SK-MEL-5 (cell line): ENCODE results near the gene ASF1B. TPM values are rescaled to one million over a fixed set of nuclear protein-coding genes. Genes with fewer than 3 reads are reported as not detected.

Experiments used
- DNase-seq: peaks from one replicate; pipeline ENCODE4 v3.0.0-alpha.2; 2016; ENCODE audit warnings: low read depth, low spot score
- in situ Hi-C: cut with HindIII; loops from 2 replicates; pipeline ENCODE4 v1.10.0; 2016; ENCODE audit warnings: low sequenced_read_pairs, high pct_unique_total_duplicates, low pct_unique_long_range_greater_than_20kb
- total RNA-seq: library from RNA; depleted of rRNA; stranded (reverse); fragments of >200 nt; shearing (Covaris generic); gene quantifications from 2 replicates; pipeline ENCODE4 v1.2.3, GENCODE V29; 2014

Gene ASF1B
- total RNA-seq, 1 experiment from 2014 or later = 16.6 TPM

DNA sequence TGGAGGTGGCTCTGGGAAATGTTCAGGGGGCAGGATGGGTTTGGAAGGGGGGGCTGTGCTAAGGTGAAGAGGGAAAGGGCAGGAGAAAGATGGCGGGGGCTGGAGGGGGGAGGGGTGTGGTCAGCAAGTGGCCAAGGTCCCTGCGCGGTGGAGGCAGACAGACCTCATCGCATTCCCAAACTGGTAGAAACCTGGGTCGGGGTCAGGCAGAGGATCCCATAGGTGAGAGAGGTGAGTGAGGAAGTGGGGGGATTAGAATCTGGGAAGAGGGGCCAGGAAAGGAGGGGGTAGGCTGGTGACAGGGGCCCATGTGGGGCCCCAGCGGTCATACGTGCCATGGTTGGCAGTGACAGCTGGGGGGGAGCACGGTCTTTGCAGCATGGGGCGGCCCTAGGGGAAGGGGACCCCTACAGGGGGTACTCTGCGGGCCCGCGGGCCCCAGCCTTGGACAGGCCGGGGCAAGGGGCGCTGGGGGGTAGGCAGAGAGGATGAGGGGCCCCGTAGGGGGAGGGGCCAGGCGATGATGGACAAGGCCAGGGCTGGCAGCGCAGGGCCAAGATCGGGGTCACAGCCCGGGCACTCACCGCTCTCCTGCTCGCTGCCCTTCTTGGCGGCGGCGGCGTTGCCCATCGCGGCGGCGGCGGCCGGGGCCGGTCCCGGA lies 19.3 kb downstream of the ASF1B start:
- in situ Hi-C loops = no loop called here
- DNase-seq = no peak

DNA sequence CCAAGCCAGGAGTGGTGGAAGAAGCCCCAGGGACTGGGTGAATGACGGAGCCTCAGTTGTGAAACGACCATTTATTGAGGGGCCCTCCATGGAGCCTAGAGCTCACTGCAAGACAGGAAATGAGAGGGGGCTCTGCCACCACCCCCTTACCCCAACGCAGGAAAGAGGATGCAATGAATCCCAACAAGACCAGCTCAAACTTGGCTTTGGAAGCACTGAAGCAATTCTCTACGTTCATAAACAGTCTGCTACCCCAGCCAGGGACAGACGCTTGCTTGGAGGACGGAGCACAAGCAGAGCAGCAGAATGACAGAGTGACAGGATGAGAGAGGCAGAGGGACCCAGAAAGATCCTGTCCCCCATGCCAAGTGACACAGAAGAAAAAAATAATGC lies 19.9 kb downstream of the ASF1B start:
- DNase-seq = no peak
- in situ Hi-C loops = no loop called here

DNA sequence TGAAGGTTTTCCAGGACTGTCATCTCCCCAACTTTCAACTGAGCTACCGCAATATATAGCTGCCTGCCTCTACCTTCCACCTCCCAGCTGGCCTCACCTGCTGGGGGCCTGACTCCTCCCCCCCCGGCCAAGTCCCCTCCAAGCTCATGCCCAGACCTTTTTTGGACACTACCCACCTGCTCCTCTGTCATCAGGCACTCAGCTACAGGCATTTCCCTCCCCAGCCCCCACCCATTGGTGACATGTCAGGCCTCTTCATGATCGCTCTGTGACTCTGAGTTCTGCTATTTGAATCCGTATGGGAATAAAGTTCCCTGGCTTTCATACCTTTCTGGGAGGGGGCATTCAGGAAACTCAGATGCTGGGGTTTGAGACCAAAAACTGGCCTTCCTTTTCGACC lies 20.6 kb downstream of the ASF1B start:
- in situ Hi-C loops = no loop called here
- DNase-seq = no peak

DNA sequence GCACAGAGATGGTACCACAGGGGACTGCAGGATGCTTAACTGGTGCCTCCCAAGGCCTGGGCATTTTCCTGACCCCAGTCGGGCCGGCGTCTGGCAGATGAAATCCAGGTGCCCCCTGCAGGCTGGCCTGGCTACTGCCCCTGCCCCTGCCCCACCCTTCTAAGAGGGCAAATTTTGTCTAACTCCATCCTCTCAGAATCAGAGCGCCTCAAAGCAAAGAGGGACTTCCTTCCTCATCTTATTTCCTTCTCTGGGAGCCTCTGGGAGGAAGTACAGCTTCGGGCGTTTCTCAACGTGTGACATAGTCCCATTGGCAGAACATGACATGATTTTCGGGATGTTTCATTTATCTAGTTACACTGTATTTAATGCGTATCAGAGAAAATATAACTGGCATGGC lies 21.5 kb downstream of the ASF1B start:
- peak; percentile 62 for DNase-seq
- in situ Hi-C loops = no loop called here

DNA sequence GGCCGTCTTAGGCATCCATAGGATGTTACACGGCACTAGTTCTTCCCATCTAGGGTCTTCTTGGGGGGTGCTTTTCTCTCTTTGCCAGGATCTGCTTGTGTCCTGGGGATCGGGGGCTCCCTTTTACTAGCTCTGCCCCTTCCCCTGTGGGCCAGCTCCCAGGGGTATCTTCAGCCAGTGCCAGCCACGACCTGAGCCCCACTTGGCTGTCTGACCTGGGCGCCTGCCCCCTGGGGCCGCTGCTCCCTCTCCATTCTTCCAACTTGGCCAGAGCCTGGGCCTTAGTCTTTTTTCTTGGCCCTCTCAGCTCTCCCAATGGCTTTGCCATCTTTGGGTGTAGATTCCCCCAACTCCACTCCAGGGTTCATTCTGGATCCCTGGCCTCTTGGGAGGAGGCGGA lies 21.9 kb downstream of the ASF1B start:
- DNase-seq = no peak
- in situ Hi-C loops = no loop called here

DNA sequence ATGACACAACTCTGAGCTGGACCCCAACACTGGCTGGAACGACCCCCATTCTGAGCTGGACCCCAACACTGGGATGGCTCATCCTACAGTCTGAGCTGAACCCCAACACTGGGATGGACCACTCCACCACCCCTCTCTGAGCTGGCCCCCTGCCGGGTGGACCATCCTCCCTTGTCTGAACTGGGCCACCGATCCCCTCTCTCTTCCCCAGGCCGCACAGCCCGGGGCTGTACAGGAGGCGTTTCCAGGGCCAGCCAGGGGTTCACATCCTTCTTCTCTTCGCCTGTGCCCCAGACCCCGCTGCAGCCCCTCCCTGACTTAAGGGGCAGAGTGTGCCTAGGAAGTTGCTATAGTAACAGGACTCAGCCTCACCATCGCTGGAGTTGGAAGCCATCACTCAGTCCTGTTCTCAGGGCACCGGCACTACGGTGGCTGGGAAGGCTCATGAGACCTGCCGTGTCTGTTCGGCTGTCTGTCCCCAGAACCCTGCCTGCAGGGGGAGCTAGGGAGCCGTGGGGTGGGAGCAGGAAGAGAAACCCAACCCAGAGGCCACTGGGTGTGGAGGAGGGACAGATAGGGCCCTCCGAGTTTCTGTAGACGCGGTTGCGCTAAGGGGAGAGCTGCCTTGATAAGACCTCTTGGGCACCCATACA lies 22.5 kb downstream of the ASF1B start:
- in situ Hi-C loops = no loop called here
- DNase-seq = peak; percentile 81

DNA sequence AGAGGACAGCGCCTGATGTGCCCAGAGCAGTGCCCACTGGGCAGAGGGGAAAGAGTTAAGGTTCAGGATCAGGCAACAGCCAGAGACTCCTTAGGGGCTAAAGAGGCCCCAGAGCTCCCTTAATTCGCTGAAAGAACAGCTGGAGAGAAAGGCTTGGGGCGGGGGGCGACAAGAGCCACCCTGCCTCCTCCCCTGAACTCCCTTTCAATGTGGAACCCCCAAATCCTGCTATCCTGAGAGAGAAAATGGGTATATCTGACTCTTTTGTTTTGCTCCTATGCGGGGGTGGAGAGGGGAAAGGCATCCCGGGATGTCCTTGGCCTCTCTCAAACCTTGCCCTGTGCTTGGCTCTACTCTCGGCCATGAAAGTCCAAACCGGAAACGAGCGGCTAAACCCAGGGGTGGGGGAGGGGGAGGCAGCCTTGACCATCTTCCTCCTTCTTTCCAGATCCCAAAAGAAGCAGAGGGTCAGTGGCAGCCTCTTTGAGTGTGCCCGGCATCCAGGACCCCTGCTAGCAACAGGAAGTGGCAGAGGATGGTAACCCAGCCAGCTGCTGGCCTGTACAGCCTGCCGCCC lies 23.5 kb downstream of the ASF1B start:
- in situ Hi-C loops = no loop called here

DNA sequence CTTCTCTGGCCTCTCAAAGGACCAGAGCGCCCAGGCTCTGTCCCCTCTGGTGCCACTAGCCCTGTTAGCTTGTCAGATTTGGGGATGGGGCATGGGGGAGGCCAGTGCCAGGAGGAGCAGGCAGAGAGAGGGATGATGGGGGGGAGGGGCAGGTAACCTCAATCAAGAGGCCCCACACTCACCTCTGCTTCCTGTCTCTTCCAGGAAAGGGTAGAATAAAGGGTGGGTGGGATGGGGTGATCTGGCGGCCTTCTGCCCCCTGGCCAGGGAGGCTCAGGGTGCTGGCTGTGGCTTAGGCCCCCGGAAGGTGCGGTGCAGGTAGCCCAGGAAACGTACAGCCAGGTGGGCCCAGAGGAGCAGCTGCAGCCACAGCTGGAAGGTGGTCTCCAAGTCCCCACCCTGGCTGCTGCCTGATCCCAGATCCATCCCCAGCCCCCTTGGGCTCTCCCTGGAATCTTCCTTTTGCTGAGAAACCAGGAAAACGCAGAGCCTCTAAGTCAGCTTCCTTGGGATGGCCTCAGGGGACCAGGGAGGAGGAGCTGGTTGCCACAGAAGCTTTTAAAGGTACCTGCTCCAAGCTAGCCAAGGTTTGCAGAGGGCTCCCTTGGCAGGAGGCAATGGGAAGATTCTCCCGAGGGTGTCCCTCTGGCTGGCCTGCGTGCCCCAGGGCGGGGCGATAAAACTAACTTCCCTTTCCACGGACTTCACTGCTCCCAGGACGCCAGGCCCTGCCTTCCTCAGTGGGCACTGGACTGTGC lies 24.2 kb downstream of the ASF1B start:
- no peak for DNase-seq
- in situ Hi-C loops = no loop called here

More for the DNA sequence above, 23.5 kb downstream of the ASF1B start:
- DNase-seq = no peak

DNA sequence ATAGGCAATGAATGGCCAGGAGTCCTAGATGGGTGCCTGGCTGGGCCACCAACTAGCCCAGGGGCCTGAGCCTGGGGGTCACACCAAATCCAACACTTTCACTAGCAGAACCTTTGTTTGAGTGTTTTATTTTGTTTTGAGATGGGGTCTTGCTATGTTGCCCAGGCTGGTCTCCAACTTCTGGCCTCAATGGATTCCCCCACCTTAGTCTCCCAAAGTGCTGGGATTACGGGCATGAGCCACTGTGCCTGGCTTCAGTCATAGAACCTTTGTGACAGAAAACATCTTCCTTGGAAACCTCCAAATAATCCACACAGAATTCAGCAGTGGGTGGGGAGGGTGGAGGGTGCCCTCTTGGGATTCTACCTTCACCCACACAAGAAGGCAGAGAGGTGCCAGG lies 24.9 kb downstream of the ASF1B start:
- in situ Hi-C loops = no loop called here
- no peak for DNase-seq

DNA sequence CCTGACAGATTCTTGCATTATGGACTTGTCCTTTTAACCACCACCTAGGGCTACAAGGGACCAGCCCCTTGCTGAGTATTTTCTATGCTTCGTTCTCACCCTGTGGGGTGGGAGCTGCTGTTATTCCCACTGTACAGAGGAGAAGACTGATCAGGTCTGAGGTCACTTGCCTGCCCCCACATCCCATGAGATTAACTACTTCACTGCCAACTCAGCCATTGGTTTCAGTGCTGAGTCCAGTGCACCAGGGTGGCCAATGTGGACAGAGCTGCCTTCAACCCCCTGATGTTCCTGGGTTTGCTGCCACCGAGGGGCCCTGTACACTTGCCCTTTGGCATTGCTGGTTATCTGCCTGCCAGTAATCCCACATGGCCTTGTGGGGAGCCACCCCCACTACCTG lies 25.7 kb downstream of the ASF1B start:
- DNase-seq = no peak
- in situ Hi-C loops = no loop called here

DNA sequence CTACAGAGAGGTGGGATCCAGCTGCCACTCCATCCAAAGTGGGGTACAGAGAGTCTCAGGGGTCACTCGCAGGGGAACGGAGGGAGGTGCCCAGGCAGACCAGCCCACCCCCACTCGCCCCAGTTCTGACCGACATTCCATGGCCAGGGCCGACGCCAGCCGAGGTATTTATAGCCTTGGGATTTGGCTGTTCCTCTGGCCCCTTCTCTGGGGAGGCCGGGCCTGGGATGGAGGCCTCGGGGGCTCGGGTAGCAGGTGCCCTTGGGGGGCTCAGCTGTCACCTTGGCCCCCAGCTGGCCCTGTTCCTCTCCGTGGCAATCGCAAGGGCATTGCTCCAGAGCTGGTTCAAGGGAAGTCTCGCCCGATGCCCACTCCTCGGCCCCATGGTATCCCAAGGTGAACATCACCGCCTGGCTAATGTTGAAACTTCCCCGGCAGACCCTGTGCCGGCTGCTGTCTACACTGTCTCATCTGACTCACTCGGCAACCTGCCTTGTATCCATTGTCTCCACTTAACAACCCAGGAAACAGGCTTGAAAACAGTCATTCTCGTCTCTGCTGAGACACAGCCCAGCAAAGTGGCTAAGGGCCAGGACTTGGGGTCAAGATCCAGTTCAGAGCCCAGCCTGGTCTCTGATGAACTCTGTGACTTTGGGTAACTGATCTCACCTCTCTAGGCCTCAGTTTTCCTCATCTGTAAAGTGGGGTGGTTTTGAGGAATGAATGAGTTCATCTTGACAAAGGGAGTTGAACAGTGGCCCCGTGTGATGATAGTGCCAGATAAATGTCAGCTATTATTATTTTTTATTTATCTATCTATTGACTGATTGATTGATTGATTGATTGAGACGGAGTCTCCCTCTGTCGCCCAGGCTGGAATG lies 28.6 kb downstream of the ASF1B start:
- in situ Hi-C loops = no loop called here
- DNase-seq = no peak

DNA sequence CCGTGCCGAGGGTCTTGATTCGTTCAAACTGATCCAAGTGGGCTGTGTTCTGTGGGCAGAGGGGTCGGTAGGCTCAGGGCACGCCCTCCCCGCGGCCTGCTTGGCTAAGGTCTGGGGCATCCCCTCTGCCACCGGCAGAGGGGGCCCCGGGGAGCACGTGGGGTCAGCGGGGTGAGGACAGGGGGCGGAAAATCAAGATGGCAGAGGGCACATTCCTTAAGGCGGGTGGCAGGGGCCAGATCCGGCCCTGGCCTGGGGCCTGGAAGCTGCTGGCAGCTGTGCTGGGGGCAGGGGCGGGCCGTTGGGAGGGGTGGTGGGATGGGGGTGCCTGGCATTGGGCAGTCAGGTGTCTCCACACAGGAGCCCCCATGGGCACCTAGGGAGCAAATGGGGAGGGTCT lies 29.5 kb downstream of the ASF1B start:
- in situ Hi-C loops = no loop called here
- DNase-seq = no peak

DNA sequence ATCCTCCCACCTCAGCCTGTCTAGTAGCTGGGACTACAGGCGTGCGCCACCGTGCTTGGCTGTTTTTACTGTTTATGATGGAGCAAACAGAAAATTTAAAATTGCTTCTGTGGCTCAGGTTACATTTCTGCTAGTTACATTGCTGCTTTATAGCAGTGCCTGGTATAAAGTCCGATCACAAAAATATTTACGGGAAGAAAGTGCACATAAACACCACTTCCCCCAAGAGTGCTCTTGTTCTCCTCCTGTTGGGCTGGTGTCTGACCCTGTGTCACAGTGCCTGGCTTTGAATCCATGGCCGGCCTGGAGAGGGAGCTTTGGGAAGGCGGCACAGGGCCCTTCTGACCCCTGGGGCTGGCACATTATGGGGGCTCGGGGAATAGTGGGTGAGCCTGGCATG lies 30.7 kb downstream of the ASF1B start:
- in situ Hi-C loops = no loop called here
- no peak for DNase-seq

DNA sequence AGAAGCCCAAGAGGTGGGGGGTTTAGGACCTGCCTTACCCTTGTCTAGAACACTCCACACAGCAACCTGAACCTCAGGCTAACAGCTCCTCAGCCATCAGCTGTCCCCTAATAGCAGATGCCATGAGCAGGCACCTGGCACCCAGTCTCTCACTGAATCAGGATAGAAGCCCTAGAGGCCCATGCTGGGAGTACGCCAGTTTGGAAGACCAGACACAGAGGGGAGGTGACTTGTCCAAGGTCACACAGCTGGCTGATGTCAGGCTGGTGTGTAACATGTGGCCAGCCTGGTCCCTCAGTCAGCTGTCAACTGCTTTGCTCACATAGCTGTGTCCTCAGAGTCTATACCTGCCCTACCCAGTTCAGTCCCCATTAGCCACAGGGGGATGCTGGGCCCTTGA lies 33.1 kb downstream of the ASF1B start:
- in situ Hi-C loops = no loop called here
- no peak for DNase-seq

DNA sequence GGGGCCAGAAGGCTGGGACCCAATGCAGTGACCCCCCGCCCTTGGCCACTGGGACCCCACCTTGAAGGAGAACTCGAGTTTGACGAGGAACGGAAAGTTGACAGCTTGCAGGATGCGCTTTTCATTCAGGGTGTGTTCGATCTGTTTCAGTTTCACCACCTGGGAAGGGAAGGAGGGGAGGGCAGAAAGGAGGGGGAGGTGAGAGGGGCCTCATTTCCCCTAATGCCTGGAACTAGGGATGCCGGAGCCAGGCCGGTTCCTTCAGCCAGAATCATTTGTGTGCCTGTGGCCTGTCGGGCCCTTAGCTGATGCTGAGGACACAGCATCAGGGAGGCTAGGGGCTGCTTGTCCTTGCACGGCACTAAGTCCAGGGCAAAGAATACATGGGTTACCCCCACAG lies 33.6 kb downstream of the ASF1B start:
- DNase-seq = no peak
- in situ Hi-C loops = no loop called here

DNA sequence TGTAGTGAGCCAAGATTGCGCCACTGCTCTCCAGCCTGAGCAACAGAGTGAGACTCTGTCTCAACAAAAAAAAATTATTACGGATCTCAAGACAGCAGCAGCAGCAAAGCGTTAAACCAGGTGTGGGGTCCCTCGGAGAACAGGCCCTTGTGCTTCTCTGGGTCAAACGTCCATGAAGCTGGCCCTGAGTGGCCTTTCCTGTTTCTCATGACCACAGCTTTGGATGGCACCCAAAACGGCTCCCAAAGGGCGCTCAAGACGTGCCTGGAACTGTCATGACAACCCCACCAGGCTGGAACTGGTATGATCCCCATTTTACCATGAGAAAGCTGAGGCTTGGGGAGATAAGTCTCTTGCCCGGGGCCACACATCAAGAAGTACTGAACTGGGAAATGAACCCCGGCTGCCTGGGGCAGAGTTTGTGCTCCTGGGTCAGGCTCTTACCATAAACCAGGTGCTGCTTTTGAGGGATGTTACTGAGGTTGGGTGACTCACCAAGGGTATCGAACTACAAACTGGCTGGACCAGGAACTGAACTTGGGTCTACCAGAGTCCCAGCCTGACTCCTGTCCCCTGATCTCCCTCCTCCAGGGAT lies 34.2 kb downstream of the ASF1B start:
- no peak for DNase-seq

DNA sequence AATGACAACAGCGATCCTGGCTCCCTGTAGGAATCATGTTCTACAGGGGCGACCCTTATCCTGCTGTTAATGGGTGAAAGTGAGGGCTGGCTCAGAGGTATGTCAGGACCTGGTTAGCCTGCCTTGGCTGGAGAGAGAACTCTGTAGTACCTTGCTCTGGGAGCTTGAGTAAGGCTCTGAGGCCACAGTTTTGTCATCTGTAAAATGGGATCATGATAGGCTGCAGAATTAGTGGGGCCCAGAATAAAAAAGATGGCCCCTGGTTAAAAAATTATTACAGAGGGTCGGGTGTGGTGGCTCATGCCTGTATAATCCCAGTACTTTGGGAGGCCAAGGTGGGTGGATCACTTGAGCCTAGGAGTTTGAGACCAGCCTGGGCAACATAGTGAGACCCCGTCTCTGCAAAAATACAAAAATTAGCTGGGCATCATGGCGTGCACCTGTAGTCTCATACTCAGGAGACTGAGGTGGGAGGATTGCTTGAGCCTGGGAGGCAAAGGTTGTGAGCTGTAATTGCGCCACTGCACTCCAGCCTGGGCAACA lies 35.3 kb downstream of the ASF1B start:
- no peak for DNase-seq
- in situ Hi-C loops = no loop called here

More for the DNA sequence above, 34.2 kb downstream of the ASF1B start:
- in situ Hi-C loops = no loop called here
